Omental fat pad (tissue), 4 donors: ENCODE results near the gene CLIP1. TPM values are rescaled to one million over a fixed set of nuclear protein-coding genes. Genes with fewer than 3 reads are reported as not detected.

Experiments used
- ATAC-seq: fragments of 150-250 bp; one replicate; pipeline ENCODE4 v1.9.1; 2016; ENCODE audit warnings: mild to moderate bottlenecking, moderate library complexity; ENCODE audit not compliant: low FRiP score
- DNase-seq: peaks from one replicate; pipeline ENCODE4 v3.0.0-alpha.2; 2019; ENCODE audit warnings: low spot score
- CTCF ChIP-seq, 3 donors: fragments of 450-650 bp; IDR thresholded peaks; one replicate each; pipeline ENCODE4 v1.5.1; 2016 to 2017; ENCODE audit warnings: antibody characterized with exemption in 3 of 3, mild to moderate bottlenecking in 3 of 3, moderate library complexity in 2 of 3
- total RNA-seq, 4 donors: library from RNA; depleted of rRNA; stranded (reverse); fragments of >200 nt; gene quantifications; one replicate each; pipeline ENCODE4 v1.1.0, GENCODE V29; 2016

CLIP1 gene
- total RNA-seq, 4 donors from 2014 or later = 72.8 to 189 (median 91.7) TPM

- DNase-seq (no peak), ATAC-seq (no peak)
- no peak for TF ChIP-seq CTCF (IDR thresholded peaks at IDR 0.05)
Measured at GRCh38 chr12:122326586-122326985, 95.9 kb downstream of the CLIP1 start.

- DNase-seq (no peak), ATAC-seq (no peak)
- no peak for TF ChIP-seq CTCF (IDR thresholded peaks at IDR 0.05)
Measured at GRCh38 chr12:122323311-122324019, 99.0 kb downstream of the CLIP1 start.

GRCh38 chr12:122322501-122322900 lies 100.0 kb downstream of the CLIP1 start:
- DNase-seq (no peak), ATAC-seq (no peak)
- no peak for TF ChIP-seq CTCF (IDR thresholded peaks at IDR 0.05)

GRCh38 chr12:122318607-122319605 lies 103.6 kb downstream of the CLIP1 start:
- ATAC-seq = peak; percentile 34
- DNase-seq = no peak
- TF ChIP-seq CTCF (IDR thresholded peaks at IDR 0.05) = no peak

DNA sequence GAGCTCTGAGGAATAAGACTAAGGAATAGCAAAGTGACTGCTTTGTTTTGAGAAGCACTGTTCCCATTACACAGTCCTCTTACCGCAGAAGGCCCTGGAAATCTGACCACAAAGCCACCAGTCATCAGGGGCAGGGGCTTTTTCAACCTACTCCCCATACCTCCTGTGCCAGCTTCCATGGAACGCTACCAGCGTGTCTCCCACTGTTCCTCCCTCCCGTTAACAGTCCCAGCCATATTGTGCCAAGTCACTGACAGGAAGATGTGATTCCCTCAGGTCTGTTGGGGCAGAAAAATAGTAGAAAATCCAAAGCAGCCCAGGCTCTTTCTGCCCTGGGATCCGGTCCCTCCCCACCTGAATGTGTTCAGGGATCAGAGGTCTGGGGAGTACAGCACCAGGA lies 109.5 kb downstream of the CLIP1 start:
- TF ChIP-seq CTCF (IDR thresholded peaks at IDR 0.05) = no peak
- ATAC-seq = no peak

GRCh38 chr12:122311696-122312095 lies 110.8 kb downstream of the CLIP1 start:
- DNase-seq = no peak
- ATAC-seq = no peak
- TF ChIP-seq CTCF (IDR thresholded peaks at IDR 0.05) = no peak

More for the DNA sequence above, 109.5 kb downstream of the CLIP1 start:
- DNase-seq = no peak
